ENCODE data around the gene TMEM255B.

TMEM255B gene

GRCh38 chr13:113834496-113835200, 75.6 kb downstream of the TMEM255B start:
- no peak for DNase-seq (ENCODE audit: low read depth in 2 of 2)

GRCh38 chr13:113835461-113836270, 76.6 kb downstream of the TMEM255B start:
- no peak for DNase-seq (ENCODE audit: low read depth in 2 of 2)

GRCh38 chr13:113836768-113837559, 77.9 kb downstream of the TMEM255B start:
- DNase-seq (ENCODE audit: low read depth in 2 of 2), result no peak

- no peak for DNase-seq (ENCODE audit: low read depth in 2 of 2)
These were observed 78.7 kb downstream of the TMEM255B start for GRCh38 chr13:113837560-113838355.

- no peak for DNase-seq (ENCODE audit: low read depth in 2 of 2)
These were observed 79.7 kb downstream of the TMEM255B start for GRCh38 chr13:113838711-113839201.

- DNase-seq (ENCODE audit: low read depth in 2 of 2), result no peak
These were observed 80.6 kb downstream of the TMEM255B start for GRCh38 chr13:113839536-113840204.

GRCh38 chr13:113840541-113841352, 81.7 kb downstream of the TMEM255B start:
- DNase-seq (ENCODE audit: low read depth in 2 of 2), result no peak

GRCh38 chr13:113841353-113841650, 82.3 kb downstream of the TMEM255B start:
- DNase-seq (ENCODE audit: low read depth in 2 of 2), result no peak

GRCh38 chr13:113842336-113843062, 83.5 kb downstream of the TMEM255B start:
- no peak for DNase-seq (ENCODE audit: low read depth in 2 of 2)

GRCh38 chr13:113843063-113843654, 84.1 kb downstream of the TMEM255B start:
- no peak for DNase-seq (ENCODE audit: low read depth in 2 of 2)

- no peak for DNase-seq (ENCODE audit: low read depth in 2 of 2)
These were observed 85.0 kb downstream of the TMEM255B start for GRCh38 chr13:113843864-113844556.

- DNase-seq (ENCODE audit: low read depth in 2 of 2), result no peak
These were observed 86.0 kb downstream of the TMEM255B start for GRCh38 chr13:113845055-113845454.

- DNase-seq (ENCODE audit: low read depth in 2 of 2), result no peak
These were observed 87.0 kb downstream of the TMEM255B start for GRCh38 chr13:113845723-113846635.

- no peak for DNase-seq (ENCODE audit: low read depth in 2 of 2)
These were observed 87.8 kb downstream of the TMEM255B start for GRCh38 chr13:113846636-113847318.

GRCh38 chr13:113848020-113848419, 89.0 kb downstream of the TMEM255B start:
- no peak for DNase-seq (ENCODE audit: low read depth in 2 of 2)

- DNase-seq (ENCODE audit: low read depth in 2 of 2), result no peak
These were observed 89.6 kb downstream of the TMEM255B start for GRCh38 chr13:113848431-113849260.

Data from stimulated activated CD8-positive, alpha-beta memory T cell treated with anti-CD3 and anti-CD28 coated beads, Interleukin-7, amount 100 ng/mL, for 1 hour (primary cell).